ENCODE results near the gene UFSP1.

Gene UFSP1

DNA sequence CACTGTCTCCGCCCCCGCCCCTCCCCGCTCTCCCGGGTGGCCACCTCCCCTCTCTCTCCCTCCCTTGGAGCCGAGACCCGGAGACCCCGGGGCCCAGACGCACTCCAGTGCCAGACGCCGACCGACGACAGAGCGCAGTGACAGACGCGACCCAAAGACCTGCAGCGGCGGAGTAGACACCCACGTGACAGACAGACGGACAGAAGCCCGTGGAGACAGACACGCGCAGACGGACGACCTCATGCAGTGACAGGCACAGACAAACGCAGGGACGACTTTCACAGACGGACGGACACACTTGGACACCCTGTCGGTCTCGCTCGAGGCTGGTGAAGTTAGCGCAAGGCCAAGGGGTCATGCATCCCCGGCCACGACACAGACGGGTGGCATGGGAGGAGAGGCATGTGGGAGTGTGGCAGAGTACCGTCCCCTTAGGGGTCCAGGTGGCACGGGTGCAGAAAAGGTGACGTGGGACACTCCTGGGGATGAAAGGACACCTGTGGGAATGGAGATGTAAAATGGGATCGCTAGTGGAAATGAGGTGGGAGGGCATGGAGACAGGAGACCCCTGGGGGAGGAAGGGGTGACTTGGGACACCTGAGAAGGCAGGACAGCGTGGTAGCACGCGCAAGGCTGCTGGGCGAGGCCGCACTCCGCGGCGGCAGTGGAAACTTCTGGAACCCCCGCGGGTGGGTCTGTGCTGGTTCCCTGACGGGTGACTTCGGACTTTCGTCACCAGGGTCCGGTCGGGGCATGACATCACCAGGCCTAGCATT, 6.6 kb upstream of the UFSP1 start:
- DNase-seq (ENCODE audit: low spot score) = peak; percentile 82

DNA sequence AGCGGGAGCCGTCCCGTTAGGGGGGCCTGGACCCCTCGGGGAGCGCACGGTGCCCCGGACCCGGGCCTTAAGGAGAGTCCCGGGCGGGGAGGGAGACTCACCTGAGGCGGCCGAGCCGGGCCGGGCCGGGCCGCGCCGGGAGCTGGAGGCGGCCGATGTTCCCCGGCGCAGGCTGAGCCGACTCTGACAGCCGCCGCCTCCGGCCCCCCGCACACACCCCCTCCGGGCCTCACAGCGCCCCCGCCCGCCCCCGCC, 6.1 kb upstream of the UFSP1 start, which contains the start of gene ACHE:
TSS of gene ACHE (minus strand) at position 188 of the 255 bp plus-strand sequence. CDS start 1,656 bp downstream, outside the sequence.
- no peak for DNase-seq (ENCODE audit: low spot score)

DNA sequence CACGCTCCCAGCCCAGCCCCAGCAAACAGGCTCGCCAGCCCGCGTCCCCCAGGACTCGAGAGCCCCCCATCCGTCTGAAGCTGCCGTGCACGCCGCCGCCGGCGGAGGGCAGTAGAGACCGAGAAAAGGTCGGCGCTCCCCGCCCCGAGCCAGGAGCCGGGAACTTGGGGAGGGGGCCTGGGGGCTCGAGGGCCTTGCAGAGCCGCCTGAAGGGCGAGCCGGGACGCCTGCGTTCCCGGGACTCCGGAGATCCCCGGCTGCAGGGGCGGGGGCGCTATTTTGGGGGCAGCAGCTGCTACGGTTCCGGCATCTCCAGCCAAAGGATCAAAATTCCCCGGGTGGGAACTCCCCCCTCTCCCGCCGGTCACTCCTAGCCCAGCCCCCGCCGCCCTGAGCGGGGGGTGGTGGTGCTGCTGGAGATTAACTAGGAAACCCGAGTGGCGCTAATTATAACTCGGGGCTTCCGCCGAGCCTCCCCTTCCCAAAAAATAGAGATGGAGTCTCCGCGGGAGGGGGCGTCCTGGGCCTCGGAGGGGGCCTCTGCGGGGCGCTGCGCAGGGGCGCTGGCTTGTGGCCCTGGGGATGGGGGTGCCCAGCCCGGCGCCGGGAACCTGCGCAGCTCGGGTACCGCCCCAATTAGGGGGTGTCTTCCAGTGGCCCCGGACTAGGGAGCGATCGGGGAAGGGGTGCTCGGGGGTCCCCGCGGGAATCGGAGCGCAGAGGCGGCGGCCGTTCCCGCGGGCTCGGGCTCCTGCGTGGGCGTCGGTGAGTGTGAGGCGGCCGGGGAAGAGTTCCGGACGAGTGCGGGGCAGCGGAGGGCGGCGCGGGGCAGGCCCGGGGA, 5.6 kb upstream of the UFSP1 start:
- peak; percentile 92 for DNase-seq (ENCODE audit: low spot score)

DNA sequence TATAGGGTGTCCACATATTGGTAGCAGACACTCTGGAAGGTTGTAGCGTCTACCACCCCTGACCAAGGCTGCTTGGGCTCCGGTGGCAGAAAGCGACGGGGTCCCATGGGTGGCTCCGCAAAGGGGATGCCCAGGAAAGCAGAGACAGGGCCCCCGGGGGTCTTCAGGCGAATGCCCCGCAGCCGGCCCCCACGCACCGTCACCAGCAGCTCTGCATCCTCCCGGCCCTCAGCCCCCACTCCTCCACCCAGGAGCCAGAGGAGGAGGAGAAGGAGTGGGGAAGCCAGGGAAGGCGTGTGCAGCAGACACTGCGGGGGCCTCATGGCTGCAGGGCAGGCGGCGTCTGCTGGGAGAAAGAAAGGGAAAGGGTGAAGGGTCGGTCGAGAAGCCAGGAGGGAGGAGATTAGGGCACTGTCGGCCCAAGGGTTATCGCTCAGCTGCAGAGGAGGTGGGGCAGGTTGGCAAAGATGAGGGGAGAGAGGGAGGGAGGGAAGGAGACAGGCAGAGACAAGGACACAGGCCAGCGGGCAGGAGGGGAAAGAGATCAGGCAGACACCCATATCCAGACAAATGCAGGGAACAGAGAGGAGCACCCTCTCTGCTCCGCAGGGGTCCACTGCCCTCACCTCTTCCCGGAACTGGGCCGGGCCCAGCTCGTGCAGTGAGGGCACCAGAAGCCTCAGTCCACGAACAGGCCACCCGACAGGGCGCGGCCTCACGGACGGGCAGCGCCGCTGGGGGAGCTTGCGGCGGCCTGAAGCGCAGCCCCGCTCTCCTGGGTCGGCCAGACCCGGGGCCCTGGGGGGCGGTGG, 4.6 kb upstream of the UFSP1 start:
- DNase-seq (ENCODE audit: low spot score) = peak; percentile 70

DNA sequence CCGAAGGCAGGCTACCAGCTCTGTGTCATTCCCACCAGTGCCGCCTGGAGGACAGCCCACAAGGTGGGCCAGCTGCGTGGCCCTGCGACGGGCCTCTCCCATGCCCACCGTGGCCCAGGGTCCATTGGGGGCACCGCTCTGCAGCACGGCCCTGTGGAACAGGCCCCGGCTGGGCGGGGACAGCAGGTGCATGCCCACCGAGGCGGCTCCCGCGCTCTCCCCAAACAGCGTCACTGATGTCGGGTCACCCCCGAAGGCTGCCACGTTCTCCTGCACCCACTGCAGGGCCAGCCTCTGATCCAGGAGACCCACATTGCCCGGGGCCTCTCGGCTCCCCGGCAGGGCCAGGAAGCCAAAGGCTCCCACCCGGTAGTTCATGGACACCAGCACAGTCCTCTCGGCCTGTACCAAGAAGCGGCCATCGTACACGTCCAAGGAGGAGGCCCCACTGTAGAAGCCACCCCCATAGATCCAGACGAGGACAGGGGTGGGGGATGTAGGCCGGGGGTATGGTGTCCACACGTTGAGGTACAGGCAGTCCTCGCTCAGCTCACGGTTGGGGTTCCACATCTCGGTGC, 3.9 kb upstream of the UFSP1 start:
- no peak for DNase-seq (ENCODE audit: low spot score)

DNA sequence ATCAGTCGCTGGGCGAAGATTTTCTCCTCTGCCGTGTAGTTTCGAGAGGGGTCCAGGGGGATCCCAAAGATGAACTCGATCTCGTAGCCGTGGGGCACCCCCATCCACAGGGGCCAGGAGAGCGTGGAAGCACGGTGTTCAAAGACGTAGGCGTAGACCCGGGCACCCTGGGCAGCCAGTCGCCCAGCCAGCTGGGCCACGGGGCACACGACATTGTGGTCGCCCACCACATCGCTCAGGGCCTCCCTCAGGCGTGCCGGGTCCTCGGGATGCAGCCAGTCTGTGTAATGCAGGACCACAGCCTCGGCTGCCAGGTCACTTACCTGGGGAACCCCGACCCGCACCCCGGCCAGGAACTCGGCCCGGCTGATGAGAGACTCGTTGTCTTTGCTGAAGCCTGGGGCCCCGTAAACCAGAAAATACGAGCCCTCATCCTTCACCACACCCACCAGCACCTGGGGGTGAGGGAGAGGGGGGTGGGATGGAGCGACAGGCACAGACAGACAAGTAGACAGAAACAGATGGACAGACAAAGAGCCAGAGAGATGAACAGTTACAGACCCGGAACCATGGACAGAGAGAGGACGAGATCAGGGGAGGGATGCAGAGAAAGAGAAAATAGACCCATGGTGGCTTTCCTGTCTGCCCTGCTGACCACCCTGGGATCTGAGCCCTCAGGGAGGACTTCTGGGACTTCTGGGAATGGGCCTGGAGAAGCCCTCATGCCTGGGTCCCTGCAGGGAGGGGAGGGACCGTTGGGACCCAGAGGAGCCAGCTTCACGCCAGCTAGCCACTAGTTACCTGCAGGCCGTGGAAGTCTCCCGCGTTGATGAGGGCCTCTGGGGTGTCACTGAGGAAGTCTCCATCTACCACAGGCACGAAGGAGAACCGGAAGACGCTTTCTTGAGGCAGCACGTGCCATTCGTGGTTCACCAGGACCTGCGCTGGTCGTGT, 3.1 kb upstream of the UFSP1 start:
- no peak for DNase-seq (ENCODE audit: low spot score)

DNA sequence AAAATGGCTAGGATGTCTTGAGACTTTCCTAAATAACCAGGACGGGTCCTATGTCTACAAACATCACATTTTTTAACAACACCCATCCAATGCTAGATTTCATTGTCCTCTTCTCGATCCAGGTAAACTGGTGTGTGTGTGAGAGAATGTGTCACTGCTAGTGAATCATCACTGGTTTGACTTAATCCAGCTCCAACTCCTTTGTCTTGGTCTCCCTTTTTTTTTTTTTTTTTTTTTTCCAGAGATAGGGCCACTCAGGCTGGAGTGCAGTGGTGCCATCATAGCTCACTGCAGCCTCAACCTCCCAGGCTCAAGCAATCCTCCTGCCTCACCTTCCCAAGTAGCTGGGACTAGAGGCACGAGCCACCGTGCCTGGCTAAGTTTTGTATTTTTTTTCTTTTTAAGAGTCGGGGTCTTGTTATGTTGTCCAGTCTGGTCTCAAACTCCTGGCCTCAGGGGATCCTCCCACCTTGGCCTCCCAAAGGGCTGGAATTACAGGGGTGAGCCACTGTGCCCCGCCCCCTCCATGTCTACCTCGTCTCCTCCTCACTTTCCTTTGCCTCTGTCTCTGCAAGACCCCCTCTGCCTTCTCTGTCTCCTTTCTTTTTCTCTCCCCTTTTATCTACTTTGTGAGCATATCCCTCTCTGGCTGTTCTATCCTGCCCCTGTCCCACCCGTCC, 2.2 kb upstream of the UFSP1 start:
- DNase-seq (ENCODE audit: low spot score) = no peak

DNA sequence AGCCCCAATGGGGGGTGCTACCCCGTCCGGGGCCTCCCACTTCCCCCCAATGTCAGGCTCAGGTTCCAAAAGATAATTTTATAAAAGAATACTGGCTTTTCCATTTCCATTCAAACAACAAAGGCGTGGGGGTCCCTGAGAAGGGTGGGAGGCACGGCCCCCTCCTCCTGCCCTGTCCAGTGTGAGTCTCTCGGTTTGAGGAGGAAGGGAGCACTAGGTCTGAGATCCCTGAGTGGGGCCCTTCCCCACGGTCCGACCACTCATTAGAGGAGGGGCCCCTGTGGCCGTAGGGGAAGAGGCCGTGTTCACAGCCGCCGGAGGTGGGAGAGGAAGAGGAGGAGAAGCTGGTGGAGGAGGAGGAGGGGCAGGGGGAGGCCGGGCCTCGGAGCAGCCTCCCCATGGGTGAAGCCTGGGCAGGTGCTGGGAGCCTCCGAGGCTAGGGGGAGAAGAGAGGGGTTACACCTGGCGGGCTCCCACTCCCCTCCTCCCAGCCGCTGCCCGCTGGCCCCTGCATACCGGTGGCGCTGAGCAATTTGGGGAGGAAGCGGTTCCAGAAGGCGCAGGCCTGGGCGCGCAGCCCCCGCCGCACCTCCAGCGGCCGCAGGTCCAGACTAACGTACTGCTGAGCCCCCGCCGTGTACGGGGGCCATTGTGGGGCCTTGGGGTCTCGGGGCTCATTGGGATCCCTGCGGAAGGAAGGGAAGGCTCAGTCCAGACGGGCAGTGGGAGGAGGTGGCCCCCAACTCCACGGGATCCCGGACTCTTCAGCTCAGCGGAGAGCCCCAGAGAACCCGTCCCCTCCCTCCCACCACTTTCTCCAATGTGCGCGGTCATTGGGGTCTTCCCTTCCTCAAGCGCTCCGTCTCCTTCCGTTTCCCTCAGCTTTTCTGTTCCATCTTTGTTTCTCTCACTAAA, 1.4 kb upstream of the UFSP1 start:
- peak; percentile 63 for DNase-seq (ENCODE audit: low spot score)

DNA sequence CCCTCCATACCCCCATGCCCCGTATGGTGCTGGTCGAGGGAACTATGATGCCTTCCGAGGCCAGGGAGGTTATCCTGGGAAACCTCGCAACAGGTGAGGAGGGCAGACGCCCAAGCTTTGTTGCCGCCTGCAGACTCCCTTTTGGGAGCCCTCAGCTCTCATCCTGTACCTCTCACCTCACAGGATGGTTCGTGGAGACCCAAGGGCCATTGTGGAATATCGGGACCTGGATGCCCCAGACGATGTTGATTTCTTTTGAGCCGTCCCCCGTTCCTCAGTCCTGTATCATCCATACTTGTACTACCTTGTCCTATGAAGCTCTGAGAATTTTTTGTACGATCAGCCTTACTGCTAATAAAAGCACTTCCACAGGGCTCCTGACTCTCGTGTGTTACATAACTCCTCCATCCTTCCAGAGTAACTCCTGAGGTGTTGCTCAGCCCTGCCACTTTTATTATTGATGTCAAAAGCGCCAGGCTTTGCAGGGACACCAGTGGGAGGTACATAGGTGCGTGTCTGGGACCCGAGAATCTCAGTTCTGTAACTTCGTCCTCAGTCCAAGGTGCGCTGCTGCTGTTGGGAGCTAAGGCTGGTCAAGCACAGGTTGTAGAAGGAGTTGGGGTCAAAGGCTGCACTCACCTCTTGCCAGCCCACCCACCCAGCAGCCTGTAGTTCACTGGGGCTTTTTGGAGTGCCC, 1.1 kb downstream of the UFSP1 start:
- no peak for DNase-seq (ENCODE audit: low spot score)

DNA sequence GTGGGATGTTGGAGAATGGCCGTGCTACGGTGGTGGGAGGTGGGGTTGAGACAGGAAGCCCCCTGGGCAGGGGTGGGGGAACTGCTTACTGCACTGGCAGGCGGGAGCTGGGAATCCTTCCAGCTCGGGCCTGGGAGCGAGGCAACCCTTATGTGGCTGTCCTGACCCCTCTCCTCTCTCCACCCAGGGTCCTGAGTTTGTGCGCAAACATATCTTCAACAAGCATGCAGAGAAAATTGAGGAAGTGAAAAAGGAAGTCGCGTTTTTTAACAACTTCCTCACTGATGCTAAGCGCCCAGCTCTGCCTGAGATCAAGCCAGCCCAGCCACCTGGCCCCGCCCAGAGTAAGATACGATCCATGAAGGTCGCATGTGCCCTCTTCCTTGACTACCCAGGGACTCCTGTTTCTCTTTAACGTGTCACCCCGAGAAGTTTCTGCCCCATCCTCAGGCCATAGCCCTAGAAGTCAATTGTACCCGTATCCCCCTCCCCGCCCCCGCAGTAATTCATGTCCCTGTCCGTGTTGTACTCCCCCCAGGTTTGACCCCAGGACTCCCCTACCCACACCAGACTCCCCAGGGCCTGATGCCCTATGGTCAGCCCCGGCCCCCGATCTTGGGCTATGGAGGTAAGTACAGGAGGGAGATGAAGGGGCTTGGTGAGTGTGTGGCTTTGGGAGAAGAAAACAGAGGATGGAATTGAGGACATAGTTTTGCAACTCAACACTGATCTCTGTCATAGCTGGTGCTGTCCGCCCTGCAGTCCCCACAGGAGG, 1.8 kb downstream of the UFSP1 start:
- no peak for DNase-seq (ENCODE audit: low spot score)

DNA sequence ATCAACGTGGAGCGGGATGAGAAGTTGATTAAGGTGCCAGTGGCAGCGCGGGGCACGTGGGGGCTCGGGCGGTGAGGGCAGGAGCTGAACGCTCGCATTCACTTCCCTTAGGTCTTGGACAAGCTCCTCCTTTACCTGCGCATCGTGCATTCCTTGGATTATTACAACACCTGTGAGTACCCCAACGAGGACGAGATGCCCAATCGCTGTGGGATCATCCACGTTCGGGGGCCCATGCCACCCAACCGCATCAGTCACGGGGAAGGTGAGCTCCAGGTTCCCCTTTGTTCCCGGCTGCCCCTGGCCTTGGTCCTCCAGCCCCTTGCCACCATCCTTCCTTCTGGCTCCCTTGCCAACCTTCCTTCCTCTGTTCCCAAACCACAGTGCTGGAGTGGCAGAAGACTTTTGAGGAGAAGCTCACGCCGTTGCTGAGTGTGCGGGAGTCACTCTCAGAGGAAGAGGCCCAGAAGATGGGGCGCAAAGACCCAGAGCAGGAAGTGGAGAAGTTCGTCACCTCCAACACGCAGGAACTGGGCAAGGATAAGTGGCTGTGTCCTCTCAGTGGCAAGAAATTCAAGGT, 2.5 kb downstream of the UFSP1 start:
- no peak for DNase-seq (ENCODE audit: low spot score)

DNA sequence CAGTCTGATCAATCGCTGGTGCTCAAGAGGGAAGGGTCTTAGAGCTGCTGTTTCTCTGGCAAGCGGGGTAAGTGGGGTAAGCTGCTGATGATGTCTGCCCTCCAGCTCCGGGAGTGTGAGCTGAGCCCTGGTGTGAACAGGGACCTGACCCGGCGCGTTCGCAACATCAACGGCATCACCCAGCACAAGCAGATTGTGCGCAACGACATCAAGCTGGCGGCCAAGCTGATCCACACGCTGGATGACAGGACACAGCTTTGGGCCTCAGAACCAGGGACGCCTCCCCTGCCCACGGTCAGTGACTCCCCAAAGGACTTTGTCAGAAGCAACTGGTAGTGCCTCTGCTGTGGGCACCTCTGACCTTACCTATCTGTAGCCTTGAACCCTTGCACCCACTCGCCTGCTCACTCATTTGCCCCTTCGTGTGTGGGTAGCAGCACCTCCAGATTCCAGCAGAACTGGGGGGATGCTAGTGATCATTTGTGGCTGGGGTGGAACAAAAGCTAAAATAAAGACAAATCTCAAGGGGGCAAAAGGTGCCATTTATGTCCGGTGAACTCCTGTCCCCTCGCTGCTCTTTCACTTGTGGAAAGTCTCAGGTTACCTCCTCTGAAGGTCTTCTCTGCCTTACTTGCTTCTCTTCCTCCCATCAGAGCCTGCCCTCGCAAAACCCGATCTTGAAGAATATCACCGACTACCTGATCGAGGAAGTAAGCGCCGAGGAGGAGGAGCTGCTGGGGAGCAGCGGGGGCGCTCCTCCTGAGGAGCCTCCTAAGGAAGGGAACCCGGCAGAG, 3.2 kb downstream of the UFSP1 start:
- no peak for DNase-seq (ENCODE audit: low spot score)

DNA sequence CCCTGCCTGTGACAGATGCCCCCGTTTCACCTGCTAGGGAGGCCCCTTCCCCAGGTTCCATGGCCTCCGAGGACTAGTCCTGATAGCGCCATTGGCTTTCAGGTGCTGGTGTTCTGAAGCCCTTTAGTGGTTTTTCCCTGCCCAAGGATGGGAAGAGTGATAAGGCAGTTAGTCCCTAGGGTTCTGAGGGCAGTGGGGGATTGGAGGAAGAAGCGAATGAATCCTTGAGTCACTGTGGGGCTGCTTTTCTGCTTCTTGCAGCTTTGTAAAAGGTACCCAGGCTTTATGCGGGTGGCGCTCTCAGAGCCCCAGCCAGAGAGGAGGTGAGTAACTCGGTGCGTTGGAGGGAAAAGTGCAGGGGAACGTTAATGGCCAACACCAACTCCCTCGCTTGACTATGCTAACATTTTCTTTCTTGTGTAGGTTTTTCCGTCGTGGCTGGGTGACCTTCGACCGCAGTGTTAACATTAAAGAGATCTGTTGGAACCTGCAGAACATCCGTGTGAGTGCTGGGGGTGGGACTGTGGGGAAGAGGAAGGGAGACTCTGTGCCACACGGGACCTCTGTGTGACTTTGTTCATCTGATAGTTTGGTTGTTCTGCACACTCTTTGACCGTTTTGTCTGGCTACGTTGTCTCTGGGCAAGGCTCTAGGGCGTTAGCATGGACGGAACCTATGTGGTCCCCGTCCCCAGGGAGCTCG, 3.9 kb downstream of the UFSP1 start:
- DNase-seq (ENCODE audit: low spot score) = no peak

DNA sequence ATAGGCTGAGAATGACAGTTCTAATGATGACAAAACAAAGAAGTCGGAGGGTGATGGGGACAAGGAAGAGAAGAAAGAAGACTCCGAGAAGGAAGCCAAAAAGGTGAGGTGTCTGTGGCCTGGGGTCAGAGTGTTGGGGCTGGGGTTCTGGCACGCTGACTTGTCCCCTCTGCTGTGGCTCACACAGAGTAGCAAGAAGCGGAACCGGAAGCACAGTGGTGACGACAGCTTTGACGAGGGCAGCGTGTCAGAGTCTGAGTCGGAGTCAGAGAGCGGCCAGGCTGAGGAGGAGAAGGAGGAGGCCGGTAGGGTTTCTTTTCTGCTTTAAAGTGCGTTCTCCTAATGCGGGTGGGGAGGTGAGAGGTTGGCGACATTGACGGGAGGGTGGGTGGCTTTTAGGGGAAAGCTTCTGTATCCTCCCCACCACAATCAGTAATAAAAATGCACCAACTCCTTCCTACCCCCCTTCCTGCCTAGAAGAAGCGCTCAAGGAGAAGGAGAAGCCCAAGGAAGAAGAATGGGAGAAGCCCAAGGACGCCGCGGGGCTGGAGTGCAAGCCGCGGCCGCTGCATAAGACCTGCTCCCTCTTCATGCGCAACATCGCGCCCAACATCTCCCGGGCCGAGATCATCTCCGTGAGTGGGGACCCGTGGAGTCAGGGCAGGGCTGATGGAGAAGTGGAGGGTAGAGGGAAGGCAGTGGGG, 4.6 kb downstream of the UFSP1 start:
- DNase-seq (ENCODE audit: low spot score) = no peak

DNA sequence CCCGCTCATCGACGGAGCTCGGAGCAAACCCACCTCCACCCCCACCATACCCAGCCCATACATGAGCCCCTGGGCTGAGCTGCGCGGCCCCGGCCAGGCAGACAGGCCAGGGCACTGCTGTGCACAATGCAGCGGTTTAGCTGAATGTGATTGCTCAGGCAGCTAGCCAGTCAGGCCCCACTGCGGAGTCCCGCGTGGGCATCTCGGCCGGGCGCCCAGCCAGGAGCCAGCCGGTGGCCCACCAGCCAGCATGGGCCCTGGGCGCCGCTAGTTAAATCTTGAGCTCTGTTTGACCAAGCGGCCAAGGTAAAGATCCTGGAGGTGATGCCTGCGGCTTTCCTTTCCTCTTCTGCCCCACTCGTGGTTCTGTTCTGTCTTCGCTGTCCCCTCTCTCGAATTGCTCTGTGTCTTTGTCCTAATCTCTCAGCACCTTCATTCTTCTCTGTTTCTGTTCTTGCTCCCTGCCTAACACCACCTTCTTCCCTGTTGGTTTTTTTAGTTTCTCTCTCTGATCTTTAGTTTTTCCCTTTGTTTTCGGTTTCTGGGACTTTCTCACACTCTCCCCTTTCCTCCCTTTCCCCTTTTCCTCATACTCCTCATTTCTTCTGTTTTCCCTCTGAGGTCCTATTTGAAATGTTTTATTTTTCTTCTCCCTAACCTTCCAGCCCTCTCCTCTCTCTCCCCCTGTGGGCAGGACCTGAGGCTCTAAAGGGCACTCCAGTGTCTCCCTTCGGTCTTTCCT, 6.6 kb downstream of the UFSP1 start:
- no peak for DNase-seq (ENCODE audit: low spot score)

Data from ecto neural progenitor cell (in vitro differentiated cells).